Right cardiac atrium (tissue), 5 donors: Measurements from ENCODE around the gene SLC6A12. TPM values are rescaled to one million over a fixed set of nuclear protein-coding genes. Genes with fewer than 3 reads are reported as not detected.
A peak's percentile ranks its signal among the peaks of the same experiment; 100 is the strongest.
"Not testable (repeated sequence)": the region's sequence is repeated elsewhere in the genome, so short reads cannot be mapped to it uniquely, and the experiment has no call there.

ENCODE experiments used
- ATAC-seq, 2 donors: fragments of 200-7000 bp; cut with Tn5 transposase; one replicate each; pipeline versions ENCODE4 v1.8.0 to v1.9.1; 2020; ENCODE audit warnings: moderate library complexity in 2 of 2, mild to moderate bottlenecking in 1 of 2
- DNase-seq, 3 donors: peaks; one replicate each; pipeline ENCODE4 v3.0.0-alpha.2; 2020
- H3K27ac ChIP-seq: one replicate; pipeline ENCODE4 v1.5.1; 2013; ENCODE audit warnings: mild to moderate bottlenecking, low read length, control low read depth, moderate library complexity
- H3K27me3 ChIP-seq: one replicate; pipeline ENCODE4 v1.6.1; 2013; ENCODE audit not compliant: control insufficient read depth, insufficient read depth
- H3K4me1 ChIP-seq: one replicate; pipeline ENCODE4 v1.6.1; 2013; ENCODE audit warnings: low read length; ENCODE audit not compliant: control insufficient read depth, insufficient read depth
- H3K4me3 ChIP-seq: one replicate; pipeline ENCODE4 v1.5.1; 2013; ENCODE audit warnings: low read length, control low read depth
- H3K9me3 ChIP-seq: one replicate; pipeline ENCODE4 v1.6.1; 2013; ENCODE audit warnings: low read length; ENCODE audit not compliant: control insufficient read depth
- WGBS: extraction: QIAGEN DNeasy Blood & Tissue Kit; methylation state at CpG from one replicate; pipeline ENCODE4 v1.1.7; 2013; 5-methylcytosine and 5-hydroxymethylcytosine counted together
- intact Hi-C, 4 donors: fragments of 100-400 bp; cut with DNase I; formaldehyde crosslinking; loops; one replicate each; pipeline versions ENCODE4 v1.11.0 to v1.14.0; 2022 to 2023
- polyA plus RNA-seq: library from polyadenylated mRNA; stranded (reverse); fragments of 200-250 nt; gene quantifications from one replicate; pipeline ENCODE4 v1.2.3, GENCODE V29; 2013
- total RNA-seq, 4 donors: library from RNA; stranded (reverse); fragmentation: NEBNext Ultra II Directional; extraction: Animal tissue kit (Norgen Biotek cat#: 25700); gene quantifications; one replicate each; pipeline ENCODE4 v1.2.1, GENCODE V29; 2021
- donor health status: healthy with polysubstance abuse.
- donor health status: DM: no; HTN: yes; CAD: no.
- donor health status: DM: no; HTN: no; CAD: no.
- donor health status: DM: no; HTN: yes; CAD: no; lungs with severe emphysema.
- donor health status: DM: yes; HTN: yes; CAD: no.

The SLC6A12 gene
- total and polyA plus RNA-seq, 5 donors: 0.20 to 2.9 (median 1.1) TPM

- no peak for ATAC-seq
- no peak overlapping the region for H3K4me3 ChIP-seq
- H3K4me1 ChIP-seq: no peaks in the 10 kb centered on the region
- H3K27me3 ChIP-seq: no peaks in the 10 kb centered on the region
- DNase-seq: no peak
- H3K27ac ChIP-seq: no peak overlapping the region
- 86% methylated on average over 3 of the region's 3 CpGs for WGBS
- intact Hi-C loops: no loop called here
- no peaks in the 10 kb centered on the region for H3K9me3 ChIP-seq
Observed at GRCh38 chr12:247271-247670, 33.3 kb upstream of the SLC6A12 start.

DNA sequence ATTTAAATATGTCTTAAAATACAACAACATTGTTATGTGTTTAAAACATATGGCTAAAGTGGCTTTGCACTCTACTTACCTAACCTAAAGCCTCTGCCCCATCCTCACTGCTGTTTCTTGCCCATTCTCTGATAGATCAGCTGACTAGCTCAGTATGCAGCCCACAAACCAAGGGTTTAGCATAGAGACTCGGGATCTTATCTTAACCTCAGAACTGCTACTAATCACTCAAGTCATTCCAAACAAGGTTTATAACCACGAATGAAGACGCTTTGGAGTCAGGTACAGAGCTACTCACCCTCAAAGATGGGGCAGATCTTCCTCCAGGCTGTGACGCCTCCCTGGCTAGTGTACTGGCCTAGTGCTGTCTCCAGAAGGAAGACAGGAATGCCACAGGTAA, 29.4 kb upstream of the SLC6A12 start:
- no peaks in the 10 kb centered on the region for H3K9me3 ChIP-seq
- no peak overlapping the region for H3K27ac ChIP-seq
- H3K4me1 ChIP-seq: no peaks in the 10 kb centered on the region
- ATAC-seq (no peak), DNase-seq (no peak)
- H3K27me3 ChIP-seq: no peaks in the 10 kb centered on the region
- 59% methylated on average over 4 of the region's 4 CpGs for WGBS
- intact Hi-C loops: no loop called here
- no peak overlapping the region for H3K4me3 ChIP-seq

GRCh38 chr12:242496-242895, 28.5 kb upstream of the SLC6A12 start:
- Histone ChIP-seq H3K27me3 (no peaks in the 10 kb centered on the region), H3K4me1 (no peaks in the 10 kb centered on the region), H3K4me3 (no peak overlapping the region), H3K27ac (no peak overlapping the region), H3K9me3 (no peaks in the 10 kb centered on the region)
- ATAC-seq: no peak
- WGBS: 91% methylated on average over 15 of the region's 15 CpGs
- intact Hi-C loops: no loop called here
- no peak for DNase-seq

GRCh38 chr12:241266-241665, 27.3 kb upstream of the SLC6A12 start:
- WGBS: 91% methylated on average over 9 of the region's 9 CpGs
- no peaks in the 10 kb centered on the region for H3K9me3 ChIP-seq
- no peak overlapping the region for H3K27ac ChIP-seq
- H3K27me3 ChIP-seq: no peaks in the 10 kb centered on the region
- ATAC-seq (no peak), DNase-seq (no peak)
- no peaks in the 10 kb centered on the region for H3K4me1 ChIP-seq
- no peak overlapping the region for H3K4me3 ChIP-seq
- intact Hi-C loops: no loop called here

DNA sequence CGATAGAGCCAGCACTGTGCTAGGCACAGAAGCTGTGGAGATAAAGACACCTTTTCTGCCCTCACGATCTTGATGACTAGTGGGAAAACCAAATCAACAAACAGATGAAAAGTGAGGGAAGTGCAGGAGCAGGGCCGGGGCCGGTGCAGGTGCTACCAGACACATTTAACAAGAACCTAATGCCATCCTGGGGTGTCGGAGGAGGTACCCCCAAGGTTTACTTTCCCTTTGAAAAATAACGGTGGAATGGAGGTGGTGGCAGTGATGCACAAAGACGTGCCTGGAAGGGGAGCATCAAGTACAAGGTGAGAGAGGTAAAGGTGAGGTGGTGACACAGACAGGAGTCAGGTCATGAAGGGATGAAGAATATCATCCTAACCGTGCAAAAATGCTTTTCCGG, 26.6 kb upstream of the SLC6A12 start:
- intact Hi-C loops: no loop called here
- no peak for ATAC-seq
- no peak overlapping the region for H3K27ac ChIP-seq
- H3K4me1 ChIP-seq: no peaks in the 10 kb centered on the region
- H3K9me3 ChIP-seq: no peaks in the 10 kb centered on the region
- H3K27me3 ChIP-seq: no peaks in the 10 kb centered on the region
- no peak overlapping the region for H3K4me3 ChIP-seq
- WGBS: 90% methylated on average over 9 of the region's 9 CpGs
- DNase-seq: no peak

DNA sequence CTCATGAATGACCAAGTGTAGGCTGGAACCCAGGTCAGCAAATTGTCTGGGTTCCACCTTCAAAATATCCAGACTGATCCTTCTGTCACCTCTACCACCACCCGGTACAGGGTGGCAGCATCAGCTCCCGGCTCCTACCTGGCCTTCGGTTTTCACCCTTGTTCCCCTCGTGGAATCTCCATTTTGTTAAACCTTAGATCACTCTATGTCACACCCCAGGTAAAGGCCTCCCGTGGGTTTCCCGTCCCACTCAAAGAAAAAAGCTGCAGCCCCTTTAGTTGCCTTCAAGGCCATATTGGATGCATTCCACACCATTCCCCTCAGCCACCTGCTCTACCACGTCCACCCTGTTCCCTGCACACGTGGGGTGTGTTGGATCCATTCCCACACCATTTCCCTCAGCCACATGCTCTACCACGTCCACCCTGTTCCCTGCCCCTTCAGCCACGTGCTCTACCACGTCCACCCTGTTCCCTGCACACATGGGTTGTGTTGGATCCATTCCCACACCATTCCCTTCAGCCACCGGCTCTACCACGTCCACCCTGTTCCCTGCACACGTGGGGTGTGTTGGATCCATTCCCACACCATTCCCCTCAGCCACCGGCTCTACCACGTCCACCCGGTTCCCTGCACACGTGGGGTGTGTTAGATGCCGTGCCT, 24.9 kb upstream of the SLC6A12 start:
- H3K4me1 ChIP-seq: no peaks in the 10 kb centered on the region
- ATAC-seq (no peak), DNase-seq (no peak)
- no peaks in the 10 kb centered on the region for H3K27me3 ChIP-seq
- intact Hi-C loops: no loop called here
- 69% methylated on average over 19 of the region's 19 CpGs for WGBS
- no peak overlapping the region for H3K4me3 ChIP-seq
- H3K9me3 ChIP-seq: no peaks in the 10 kb centered on the region
- no peak overlapping the region for H3K27ac ChIP-seq

DNA sequence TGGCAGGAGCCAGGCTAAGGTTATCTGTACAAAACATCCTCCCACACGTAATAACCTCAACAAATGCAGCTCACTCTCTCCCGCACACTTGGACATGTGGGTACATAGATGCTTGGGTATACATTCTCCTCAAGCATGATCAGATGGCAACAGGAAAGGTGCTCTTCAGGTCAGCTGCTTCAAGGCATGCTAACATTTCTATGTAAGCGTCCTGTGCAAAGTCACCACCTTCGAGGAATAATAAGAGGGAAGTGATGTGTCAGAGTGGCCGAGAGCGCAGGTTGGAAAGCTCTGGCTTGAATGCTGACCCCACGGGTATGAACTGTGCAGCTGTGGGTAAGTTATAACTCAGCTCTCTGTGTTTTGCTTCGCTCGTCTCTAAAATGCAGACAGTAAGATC, 24.2 kb upstream of the SLC6A12 start:
- WGBS: 87% methylated on average over 9 of the region's 9 CpGs
- Histone ChIP-seq H3K9me3 (no peaks in the 10 kb centered on the region), H3K4me1 (no peaks in the 10 kb centered on the region), H3K27ac (no peak overlapping the region), H3K4me3 (no peak overlapping the region), H3K27me3 (no peaks in the 10 kb centered on the region)
- DNase-seq (no peak), ATAC-seq (no peak)
- intact Hi-C loops: no loop called here

DNA sequence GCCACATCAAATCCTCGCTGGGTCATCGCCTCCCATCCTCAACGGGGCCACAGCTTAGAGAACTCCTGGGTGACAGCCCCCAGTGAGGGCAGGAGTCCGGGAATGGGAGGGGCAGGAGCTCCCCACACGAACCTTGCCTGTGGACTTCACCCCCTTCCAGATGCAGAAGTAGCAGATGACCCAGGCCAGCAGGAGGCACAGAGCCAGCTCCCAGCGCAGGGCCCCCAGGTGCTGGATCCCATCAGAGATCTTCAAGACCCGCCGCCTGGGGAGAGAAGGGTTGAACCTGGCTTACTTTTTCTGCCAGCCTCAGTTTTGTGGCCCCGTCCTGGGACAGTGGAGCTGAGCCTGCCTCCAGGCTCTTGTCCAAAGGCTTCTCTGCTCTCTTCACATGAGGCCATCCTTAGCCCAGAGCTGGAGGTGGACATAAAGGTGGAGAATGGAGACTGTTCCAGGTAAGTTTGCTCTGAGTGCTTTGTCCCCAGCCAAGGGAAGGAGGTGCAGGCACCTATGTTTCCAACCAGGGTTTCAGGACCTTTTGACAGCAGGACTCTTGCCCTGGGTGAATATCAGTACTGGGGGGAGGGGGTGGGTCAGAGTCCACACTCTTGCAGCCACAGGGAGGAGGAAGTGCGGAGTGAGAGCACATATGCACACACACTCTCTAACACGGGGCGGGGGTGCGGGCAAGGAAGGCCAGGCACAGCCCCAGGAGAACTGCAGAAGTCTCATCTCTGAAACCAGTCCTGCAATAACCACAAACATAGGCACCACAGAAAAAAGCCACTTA, 23.3 kb upstream of the SLC6A12 start:
- DNase-seq (no peak), ATAC-seq (peak in 1 of 2 donors; percentile 14)
- H3K27ac ChIP-seq: no peak overlapping the region
- H3K27me3 ChIP-seq: no peaks in the 10 kb centered on the region
- H3K4me1 ChIP-seq: no peaks in the 10 kb centered on the region
- 90% methylated on average over 13 of the region's 13 CpGs for WGBS
- no peak overlapping the region for H3K4me3 ChIP-seq
- intact Hi-C loops: no loop called here
- no peaks in the 10 kb centered on the region for H3K9me3 ChIP-seq

DNA sequence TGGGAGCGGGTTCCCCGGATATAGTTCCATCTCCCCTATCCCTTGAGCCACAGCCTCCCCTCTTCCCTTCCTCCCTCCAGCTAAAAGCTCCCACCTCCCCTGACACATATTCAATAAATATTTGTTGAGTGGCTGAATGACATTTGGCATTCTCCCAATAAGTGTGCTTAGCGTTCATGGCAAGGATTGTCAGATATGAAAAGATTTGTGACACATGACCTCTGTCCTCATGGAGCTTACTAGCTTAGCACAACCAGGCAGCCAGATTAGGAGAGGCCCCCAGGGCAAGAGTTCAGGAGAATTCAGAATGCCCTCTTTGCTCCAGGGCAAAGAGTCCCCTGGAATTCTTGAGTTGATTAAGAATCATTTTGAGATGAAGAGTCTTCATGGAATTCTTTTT, 22.5 kb upstream of the SLC6A12 start:
- intact Hi-C loops: no loop called here
- 86% methylated on average over 3 of the region's 3 CpGs for WGBS
- Histone ChIP-seq H3K4me3 (no peak overlapping the region), H3K9me3 (no peaks in the 10 kb centered on the region), H3K4me1 (no peaks in the 10 kb centered on the region), H3K27ac (no peak overlapping the region), H3K27me3 (no peaks in the 10 kb centered on the region)
- no peak for DNase-seq
- no peak for ATAC-seq

DNA sequence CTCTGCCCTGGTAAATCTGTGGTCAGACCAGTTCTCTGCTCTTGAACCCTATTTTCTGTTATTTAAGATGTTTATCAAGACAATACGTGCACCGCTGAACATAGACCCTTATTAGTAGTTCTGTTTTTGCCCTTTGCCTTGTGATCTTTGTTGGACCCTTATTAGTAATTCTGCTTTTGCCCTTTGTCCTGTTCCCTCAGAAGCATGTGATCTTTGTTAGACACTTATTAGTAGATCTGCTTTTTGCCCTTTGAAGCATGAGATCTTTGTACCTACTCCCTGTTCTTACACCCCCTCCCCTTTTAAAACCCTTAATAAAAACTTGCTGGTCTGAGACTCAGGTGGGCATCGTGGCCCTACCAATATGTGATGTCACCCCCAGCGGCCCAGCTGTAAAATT, 22.0 kb upstream of the SLC6A12 start:
- not testable (repeated sequence) for H3K4me1 ChIP-seq, DNase-seq

GRCh38 chr12:234891-235415, 21.0 kb upstream of the SLC6A12 start:
- Histone ChIP-seq H3K27me3 (no peaks in the 10 kb centered on the region), H3K4me1 (no peaks in the 10 kb centered on the region), H3K27ac (no peak overlapping the region), H3K4me3 (no peak overlapping the region), H3K9me3 (no peaks in the 10 kb centered on the region)
- ATAC-seq (no peak), DNase-seq (no peak)
- WGBS: 94% methylated on average over 10 of the region's 10 CpGs
- intact Hi-C loops: no loop called here

More for the DNA sequence above, 22.0 kb upstream of the SLC6A12 start:
- H3K9me3 ChIP-seq, H3K4me3 ChIP-seq, intact Hi-C loops, H3K27me3 ChIP-seq, ATAC-seq, H3K27ac ChIP-seq: not testable (repeated sequence)
- WGBS: 90% methylated on average over 4 of the region's 4 CpGs
